MM.1S (cell line): Measurements from ENCODE around the gene THRB.

ENCODE experiments used
- DNase-seq: peaks from one replicate; pipeline ENCODE4 v3.0.0-alpha.2; 2015
- H2AFZ ChIP-seq: fragments of 300-600 bp; sonication (generic); 2 replicates; pipeline ENCODE4 v1.6.0; 2016; ENCODE audit warnings: antibody characterized with exemption, low read length
- H3F3A ChIP-seq: fragments of 300-600 bp; sonication (generic); 2 replicates; pipeline ENCODE4 v1.6.1; 2016; ENCODE audit warnings: mild to moderate bottlenecking, antibody characterized with exemption, low read length, moderate library complexity, mixed read lengths; ENCODE audit not compliant: insufficient read depth
- H3K27ac ChIP-seq: fragments of 300-600 bp; sonication (generic); 2 replicates; pipeline ENCODE4 v1.5.1; 2016; ENCODE audit warnings: mild to moderate bottlenecking, low read length
- H3K27me3 ChIP-seq: fragments of 300-600 bp; sonication (generic); replicated peaks from 2 replicates; pipeline ENCODE4 v1.6.0; 2016; ENCODE audit warnings: low read length; ENCODE audit not compliant: insufficient read depth
- H3K36me3 ChIP-seq: fragments of 300-600 bp; sonication (generic); replicated peaks from 2 replicates; pipeline ENCODE4 v1.6.1; 2016; ENCODE audit warnings: mild to moderate bottlenecking, low read length, mixed read lengths; ENCODE audit not compliant: insufficient read depth
- H3K4me1 ChIP-seq: fragments of 300-600 bp; sonication (generic); 2 replicates; pipeline ENCODE4 v1.6.1; 2016; ENCODE audit warnings: low read length, mixed read lengths
- H3K4me2 ChIP-seq: fragments of 300-600 bp; sonication (generic); 2 replicates; pipeline ENCODE4 v1.6.0; 2016; ENCODE audit warnings: low read depth, low read length
- H3K4me3 ChIP-seq: fragments of 300-600 bp; sonication (generic); 2 replicates; pipeline ENCODE4 v1.5.1; 2016; ENCODE audit warnings: low read length, mixed read lengths
- H3K79me2 ChIP-seq: fragments of 300-600 bp; sonication (generic); 2 replicates; pipeline ENCODE4 v1.6.1; 2016; ENCODE audit warnings: mixed run types, low read length, mixed read lengths
- H3K9ac ChIP-seq: fragments of 300-600 bp; sonication (generic); 2 replicates; pipeline ENCODE4 v1.6.1; 2016; ENCODE audit warnings: low read length, mixed read lengths
- H3K9me2 ChIP-seq: fragments of 300-600 bp; sonication (generic); replicated peaks from 2 replicates; pipeline ENCODE4 v1.6.1; 2016; ENCODE audit warnings: mild to moderate bottlenecking, low read length, mixed read lengths; ENCODE audit not compliant: insufficient read depth
- H3K9me3 ChIP-seq: fragments of 300-600 bp; sonication (generic); replicated peaks from 2 replicates; pipeline ENCODE4 v1.6.1; 2016; ENCODE audit warnings: mild to moderate bottlenecking, low read length, mixed read lengths; ENCODE audit not compliant: insufficient read depth
- H4K20me1 ChIP-seq: fragments of 300-600 bp; sonication (generic); 2 replicates; pipeline ENCODE4 v1.6.1; 2016; ENCODE audit warnings: mild to moderate bottlenecking, low read length, moderate library complexity, mixed read lengths; ENCODE audit not compliant: insufficient read depth
- EZH2 ChIP-seq: fragments of 300-600 bp; sonication (generic); optimal IDR thresholded peaks from 2 replicates; pipeline ENCODE3; 2017; ENCODE audit warnings: low read depth, mild to moderate bottlenecking, antibody characterized with exemption, low read length, mixed read lengths
- EZH2phosphoT487 ChIP-seq: fragments of 300-600 bp; sonication (generic); IDR thresholded peaks from 2 replicates; pipeline ENCODE4 v1.6.1; 2018; ENCODE audit warnings: antibody characterized with exemption, low read length
- TF ChIP-seq, protein P1 (sequence below): fragments of 300-600 bp; sonication (generic); IDR thresholded peaks from 2 replicates; pipeline ENCODE4 v1.5.1; 2016; ENCODE audit warnings: antibody characterized with exemption, low read length, mixed read lengths

The THRB gene

DNA sequence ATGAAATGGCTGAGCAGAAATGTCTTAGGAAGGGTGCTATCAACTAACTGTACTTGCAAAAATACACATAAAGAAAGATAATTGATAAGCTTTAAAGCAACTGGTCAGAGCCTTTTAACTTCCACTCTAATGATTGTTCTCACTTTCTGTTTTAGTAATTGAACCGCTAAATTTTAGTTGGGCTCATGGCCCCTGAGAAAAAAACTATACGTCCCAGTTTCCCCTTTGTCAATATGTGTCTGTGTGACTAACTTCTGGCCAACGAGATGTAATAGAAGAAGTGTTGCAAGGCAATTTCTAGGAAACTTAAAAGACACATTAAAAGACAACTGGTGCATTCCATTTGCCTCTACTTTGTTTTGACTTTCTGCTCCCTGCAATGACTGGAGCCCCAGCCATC lies 325.7 kb downstream of the THRB start:
- Histone ChIP-seq H3K27ac (no peak overlapping the region), H3K36me3 (no peaks in the 10 kb centered on the region), H3K9ac (no peak overlapping the region), H3K9me3 (no peaks in the 10 kb centered on the region), H3K9me2 (no peaks in the 10 kb centered on the region), H3K79me2 (no peaks in the 10 kb centered on the region), H3K4me2 (no peak overlapping the region), H3K4me1 (no peaks in the 10 kb centered on the region), H2AFZ (no peak overlapping the region), H3K27me3 (no peaks in the 10 kb centered on the region), H3F3A (no peaks in the 10 kb centered on the region), H3K4me3 (no peak overlapping the region), H4K20me1 (no peaks in the 10 kb centered on the region)
- TF ChIP-seq EZH2phosphoT487: no peak
- TF ChIP-seq, protein P1, sequence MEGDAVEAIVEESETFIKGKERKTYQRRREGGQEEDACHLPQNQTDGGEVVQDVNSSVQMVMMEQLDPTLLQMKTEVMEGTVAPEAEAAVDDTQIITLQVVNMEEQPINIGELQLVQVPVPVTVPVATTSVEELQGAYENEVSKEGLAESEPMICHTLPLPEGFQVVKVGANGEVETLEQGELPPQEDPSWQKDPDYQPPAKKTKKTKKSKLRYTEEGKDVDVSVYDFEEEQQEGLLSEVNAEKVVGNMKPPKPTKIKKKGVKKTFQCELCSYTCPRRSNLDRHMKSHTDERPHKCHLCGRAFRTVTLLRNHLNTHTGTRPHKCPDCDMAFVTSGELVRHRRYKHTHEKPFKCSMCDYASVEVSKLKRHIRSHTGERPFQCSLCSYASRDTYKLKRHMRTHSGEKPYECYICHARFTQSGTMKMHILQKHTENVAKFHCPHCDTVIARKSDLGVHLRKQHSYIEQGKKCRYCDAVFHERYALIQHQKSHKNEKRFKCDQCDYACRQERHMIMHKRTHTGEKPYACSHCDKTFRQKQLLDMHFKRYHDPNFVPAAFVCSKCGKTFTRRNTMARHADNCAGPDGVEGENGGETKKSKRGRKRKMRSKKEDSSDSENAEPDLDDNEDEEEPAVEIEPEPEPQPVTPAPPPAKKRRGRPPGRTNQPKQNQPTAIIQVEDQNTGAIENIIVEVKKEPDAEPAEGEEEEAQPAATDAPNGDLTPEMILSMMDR: no peak
- TF ChIP-seq EZH2: no peak
- DNase-seq: no peak

DNA sequence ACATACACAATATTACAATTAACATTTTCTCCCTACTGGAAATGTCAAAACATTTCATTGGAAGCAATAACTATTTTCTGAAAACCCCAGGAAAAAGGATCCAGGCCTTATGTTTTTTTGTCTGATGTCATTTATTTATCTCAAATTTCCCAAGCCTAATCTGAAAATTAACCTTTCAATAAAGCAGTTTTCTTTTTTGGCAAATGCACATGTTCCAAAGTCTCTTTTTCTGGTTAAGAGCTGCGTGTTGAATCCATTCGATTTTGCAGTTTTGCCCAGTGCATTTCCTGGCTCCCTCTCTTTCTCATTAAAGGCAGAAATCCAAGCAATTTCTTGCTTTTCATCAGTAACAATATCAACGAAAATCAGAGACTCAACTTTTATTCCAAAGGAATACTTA lies 327.2 kb downstream of the THRB start:
- Histone ChIP-seq H3K4me1 (no peaks in the 10 kb centered on the region), H4K20me1 (no peaks in the 10 kb centered on the region), H3F3A (no peaks in the 10 kb centered on the region), H3K9me3 (no peaks in the 10 kb centered on the region), H3K27ac (no peak overlapping the region), H3K27me3 (no peaks in the 10 kb centered on the region), H3K36me3 (no peaks in the 10 kb centered on the region), H3K79me2 (no peaks in the 10 kb centered on the region), H2AFZ (no peak overlapping the region), H3K9ac (no peak overlapping the region), H3K9me2 (no peaks in the 10 kb centered on the region), H3K4me3 (no peak overlapping the region), H3K4me2 (no peak overlapping the region)
- TF ChIP-seq EZH2phosphoT487 (no peak), EZH2 (no peak)
- TF ChIP-seq, protein P1: no peak
- DNase-seq: no peak

DNA sequence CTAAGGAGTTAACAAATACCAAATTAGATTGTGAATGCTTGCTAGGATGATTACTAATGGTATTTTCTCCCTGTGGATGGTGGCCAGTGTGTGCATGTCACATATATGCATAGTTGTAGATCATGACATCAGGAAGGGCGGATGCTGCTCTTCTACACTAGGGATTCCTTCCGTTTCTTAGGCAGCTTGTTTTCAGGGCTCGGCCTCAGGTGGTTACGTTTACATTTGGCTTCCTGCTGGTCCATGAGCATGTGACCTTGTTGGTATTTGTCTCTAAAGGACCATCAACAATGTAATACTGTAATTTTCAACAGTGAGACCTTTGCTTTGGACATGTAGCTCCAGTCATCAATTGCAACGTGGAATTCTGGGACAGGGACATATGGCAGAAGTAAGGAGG lies 328.1 kb downstream of the THRB start:
- H4K20me1 ChIP-seq: no peaks in the 10 kb centered on the region

More for the DNA sequence above, 328.1 kb downstream of the THRB start:
- DNase-seq: no peak
- Histone ChIP-seq H3K4me2 (no peak overlapping the region), H3K79me2 (no peaks in the 10 kb centered on the region), H3K36me3 (no peaks in the 10 kb centered on the region), H3K4me1 (no peaks in the 10 kb centered on the region), H3K27me3 (no peaks in the 10 kb centered on the region), H3K9ac (no peak overlapping the region), H2AFZ (no peak overlapping the region), H3K27ac (no peak overlapping the region), H3F3A (no peaks in the 10 kb centered on the region), H3K9me3 (no peaks in the 10 kb centered on the region), H3K4me3 (no peak overlapping the region), H3K9me2 (no peaks in the 10 kb centered on the region)
- TF ChIP-seq EZH2phosphoT487: no peak
- TF ChIP-seq, protein P1: no peak
- TF ChIP-seq EZH2: no peak
